ENCODE results near the gene OR2F1.

GRCh38 chr7:143992670-143993069, 38.0 kb downstream of the OR2F1 start:
- TF ChIP-seq CTCF (IDR thresholded peaks at IDR 0.05): no peak
- no peak for TF ChIP-seq HMGXB4 (CRISPR knock-in tag; IDR thresholded peaks at IDR 0.05; ENCODE audit: borderline replicate concordance)
- no peak for TF ChIP-seq EP300 (IDR thresholded peaks at IDR 0.05)
- no peak for TF ChIP-seq TP53 (CRISPR knock-in tag; IDR thresholded peaks at IDR 0.05)
- no peak for TF ChIP-seq ESRRA (IDR thresholded peaks at IDR 0.05; ENCODE audit: borderline replicate concordance, low read length)
- TF ChIP-seq EHMT2 (IDR thresholded peaks at IDR 0.05; ENCODE audit: low read depth): no peak
- no peak for TF ChIP-seq CHD2 (IDR thresholded peaks at IDR 0.05; ENCODE audit: low read length, partially characterized antibody)
- TF ChIP-seq JUNB (IDR thresholded peaks at IDR 0.05): no peak
- TF ChIP-seq POLR2A (IDR thresholded peaks at IDR 0.05; ENCODE audit: low read length): no peak
- no peak for TF ChIP-seq PBX3 (IDR thresholded peaks at IDR 0.05)
- TF ChIP-seq REST (IDR thresholded peaks at IDR 0.05): no peak
- TF ChIP-seq BCL3 (IDR thresholded peaks at IDR 0.05): no peak
